CD14-positive monocyte (primary cell): ENCODE results near the gene LIPJ. TPM values are rescaled to one million over a fixed set of nuclear protein-coding genes. Genes with fewer than 3 reads are reported as not detected.

Source experiments
- DNase-seq, 3 donors: peaks; one replicate each; pipeline ENCODE4 v3.0.0-alpha.2; 2011 to 2022
- H2AFZ ChIP-seq: 2 replicates; pipeline ENCODE4 v1.6.0; 2012; ENCODE audit warnings: mild to moderate bottlenecking, low read depth, low read length, inconsistent platforms; ENCODE audit not compliant: insufficient read depth, poor library complexity, severe bottlenecking
- H3K27ac ChIP-seq, 2 donors: 1 replicate in 1 of 2; 2 replicates in 1 of 2; pipeline ENCODE4 v1.5.1; 2012 to 2013; ENCODE audit warnings: low read length in 2 of 2, control low read depth in 1 of 2, inconsistent platforms in 1 of 2, low read depth in 1 of 2, mild to moderate bottlenecking in 1 of 2
- H3K27me3 ChIP-seq, 2 donors: one replicate each; pipeline versions ENCODE4 v1.6.0 to v1.6.1; 2011 to 2013; ENCODE audit warnings: low read length in 2 of 2; ENCODE audit not compliant: control insufficient read depth in 2 of 2, insufficient read depth in 2 of 2
- H3K36me3 ChIP-seq, 2 donors: replicated peaks in 1 of 2; 1 replicate in 1 of 2; 2 replicates in 1 of 2; pipeline versions ENCODE4 v1.5.1 to v1.6.1; 2012 to 2013; ENCODE audit warnings: low read length in 2 of 2, control low read depth in 1 of 2, inconsistent platforms in 1 of 2, mild to moderate bottlenecking in 1 of 2; ENCODE audit not compliant: insufficient read depth in 2 of 2, control insufficient read depth in 1 of 2
- H3K4me1 ChIP-seq, 2 donors: 1 replicate in 1 of 2; 2 replicates in 1 of 2; pipeline versions ENCODE4 v1.5.1 to v1.6.1; 2012 to 2013; ENCODE audit warnings: low read length in 2 of 2, control low read depth in 1 of 2, inconsistent platforms in 1 of 2, mild to moderate bottlenecking in 1 of 2, moderate library complexity in 1 of 2; ENCODE audit not compliant: insufficient read depth in 2 of 2, control insufficient read depth in 1 of 2
- H3K4me2 ChIP-seq: replicated peaks from 2 replicates; pipeline ENCODE3; 2012; ENCODE audit warnings: low read length, moderate library complexity, mild to moderate bottlenecking; ENCODE audit not compliant: poor library complexity, severe bottlenecking; ENCODE audit errors: extremely low read depth
- H3K4me3 ChIP-seq, 3 experiments: fragments of 200-600 bp in 1 of 3; sonication (generic) in 1 of 3; replicated peaks in 1 of 3; 1 replicate in 2 of 3; 2 replicates in 1 of 3; pipeline ENCODE4 v1.5.1; 2011 to 2013; ENCODE audit warnings: low read length in 3 of 3, mild to moderate bottlenecking in 3 of 3, control low read depth in 2 of 3, low read depth in 2 of 3, inconsistent platforms in 1 of 3, moderate library complexity in 1 of 3
- H3K79me2 ChIP-seq: 2 replicates; pipeline ENCODE4 v1.6.0; 2012; ENCODE audit warnings: mild to moderate bottlenecking, control low read depth, inconsistent platforms, low read length, moderate library complexity; ENCODE audit not compliant: insufficient read depth
- H3K9ac ChIP-seq: 2 replicates; pipeline ENCODE4 v1.6.0; 2017; ENCODE audit warnings: low read length, mild to moderate bottlenecking; ENCODE audit not compliant: insufficient read depth, poor library complexity, severe bottlenecking
- H3K9me3 ChIP-seq, 2 donors: replicated peaks in 1 of 2; 1 replicate in 1 of 2; 2 replicates in 1 of 2; pipeline versions ENCODE4 v1.5.1 to v1.6.1; 2012 to 2013; ENCODE audit warnings: low read length in 2 of 2, control low read depth in 1 of 2; ENCODE audit not compliant: control insufficient read depth in 1 of 2, insufficient read depth in 1 of 2
- H4K20me1 ChIP-seq: 2 replicates; pipeline ENCODE4 v1.6.0; 2012; ENCODE audit warnings: mild to moderate bottlenecking, low read length, control low read depth, moderate library complexity; ENCODE audit not compliant: insufficient read depth
- H3K27ac Mint-ChIP-seq, 7 donors: one replicate each; pipeline ENCODE4 v1.8.0; 2020; ENCODE audit warnings: mild to moderate bottlenecking in 7 of 7, mixed read lengths in 7 of 7, moderate library complexity in 6 of 7, inconsistent platforms in 2 of 7
- H3K27me3 Mint-ChIP-seq, 3 donors: one replicate each; pipeline ENCODE4 v1.8.0; 2021 to 2022; ENCODE audit warnings: low read depth in 3 of 3, mild to moderate bottlenecking in 3 of 3, mixed read lengths in 3 of 3, moderate library complexity in 3 of 3, inconsistent platforms in 1 of 3
- H3K36me3 Mint-ChIP-seq, 2 donors: one replicate each; pipeline ENCODE4 v1.8.0; 2020; ENCODE audit warnings: mixed read lengths in 2 of 2, inconsistent platforms in 1 of 2, mild to moderate bottlenecking in 1 of 2
- H3K4me1 Mint-ChIP-seq: one replicate; pipeline ENCODE4 v1.8.0; 2020; ENCODE audit warnings: mild to moderate bottlenecking, mixed read lengths
- H3K4me3 Mint-ChIP-seq, 2 donors: one replicate each; pipeline ENCODE4 v1.8.0; 2020; ENCODE audit warnings: mild to moderate bottlenecking in 2 of 2, mixed read lengths in 2 of 2, moderate library complexity in 1 of 2
- H3K9me3 Mint-ChIP-seq, 7 donors: one replicate each; pipeline ENCODE4 v1.8.0; 2020 to 2022; ENCODE audit warnings: mixed read lengths in 7 of 7, mild to moderate bottlenecking in 6 of 7, moderate library complexity in 6 of 7, inconsistent platforms in 2 of 7
- WGBS: methylation state at CpG from one replicate; pipeline ENCODE4 v1.1.5; 2013; ENCODE audit warnings: missing lambda C conversion rate; ENCODE audit not compliant: insufficient coverage; 5-methylcytosine and 5-hydroxymethylcytosine counted together
- intact Hi-C, 2 donors: fragments of 100-400 bp; cut with micrococcal nuclease; formaldehyde crosslinking; loops; one replicate each; pipeline versions ENCODE4 v1.15.0 to v1.15.1; 2023
- polyA minus RNA-seq: library from RNA; depleted of rRNA, polyadenylated mRNA; stranded (reverse); fragments of >200 nt; gene quantifications from 2 replicates; pipeline ENCODE4 v1.2.3, GENCODE V29; 2012
- polyA plus RNA-seq, 3 donors: library from polyadenylated mRNA; depleted of rRNA in 1 of 3; unstranded in 2 of 3; stranded (reverse) in 1 of 3; fragments of 300-500 nt in 2 of 3; fragments of >200 nt in 1 of 3; fragmentation: Illumina TruSeq in 2 of 3; gene quantifications; 1 replicate in 2 of 3; 2 replicates in 1 of 3; pipeline ENCODE4 v1.2.3, GENCODE V29; 2012 to 2021
- total RNA-seq, 12 experiments: library from RNA in 1 of 12; stranded (reverse) in 1 of 12; fragments of 120-200 nt in 1 of 12; gene quantifications; one replicate each; pipeline ENCODE4 v1.2.4 and lab custom pipeline; 2013 to 2026; ENCODE audit warnings: mixed read lengths in 6 of 12, inconsistent platforms in 1 of 12
- TF ChIP-seq, protein P1 (sequence below): fragments of 200-600 bp; IDR thresholded peaks from one replicate; pipeline ENCODE4 v1.8.0; 2022; ENCODE audit warnings: antibody characterized with exemption, mild to moderate bottlenecking

LIPJ gene, protein sequence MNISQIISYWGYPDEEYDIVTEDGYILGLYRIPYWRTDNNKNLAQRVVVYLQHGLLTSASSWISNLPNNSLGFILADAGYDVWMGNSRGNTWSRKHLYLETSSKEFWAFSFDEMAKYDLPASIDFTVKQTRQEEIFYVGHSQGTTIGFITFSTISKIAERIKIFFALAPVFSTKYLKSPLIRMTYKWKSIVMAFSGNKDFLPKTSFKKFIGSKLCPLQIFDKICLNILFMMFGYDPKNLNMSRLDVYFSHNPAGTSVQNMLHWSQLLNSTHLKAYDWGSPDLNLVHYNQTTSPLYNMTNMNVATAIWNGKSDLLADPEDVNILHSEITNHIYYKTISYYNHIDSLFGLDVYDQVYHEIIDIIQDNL
- total RNA-seq (2013): 0.02 TPM
- polyA plus RNA-seq (under 1 TPM in 1 of 3 donors, not detected in 2; 0.04 TPM), polyA minus RNA-seq (not detected in 2 replicates), total RNA-seq (lab: John Stamatoyannopoulos, UW) (0 to 2.4 (median 0.08) reads per million in 11 experiments)

DNA sequence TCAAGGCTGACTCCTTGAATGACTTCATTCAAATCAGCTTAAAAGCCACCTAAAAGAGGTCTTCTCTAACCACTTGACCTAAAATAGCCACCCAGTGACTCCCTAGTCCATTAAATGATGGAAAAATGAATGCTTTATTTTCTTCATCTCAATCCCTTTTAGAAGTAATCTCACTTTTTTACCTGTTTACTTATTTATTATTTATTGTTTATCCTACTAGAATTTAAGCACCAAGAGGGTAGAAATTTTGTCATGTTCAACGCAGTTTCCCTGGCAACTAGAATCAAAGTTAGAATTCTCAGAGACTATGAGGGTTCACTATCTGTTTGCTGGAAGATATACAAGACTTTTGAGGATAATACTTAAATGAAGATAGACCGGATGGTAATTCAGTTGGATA, at the start of gene LIPJ:
Gene LIPJ (plus strand): TSS at position 301 of the 400 bp plus-strand sequence. CDS start 3,926 bp downstream, outside the sequence.
- H3K36me3 ChIP-seq: no peaks in the 10 kb centered on the region
- no peak within 1 kb of the TSS for H3K27ac ChIP-seq
- no peak for DNase-seq
- H2AFZ ChIP-seq: no peak within 1 kb of the TSS
- no peaks in the 10 kb centered on the region for H3K36me3 Mint-ChIP-seq
- H3K4me1 Mint-ChIP-seq: peaks cover 10% of the 10 kb centered on the region
- no peaks in the 10 kb centered on the region for H3K9me3 ChIP-seq
- H3K9ac ChIP-seq: no peak within 1 kb of the TSS
- no peaks in the 10 kb centered on the region for H4K20me1 ChIP-seq
- no peak within 1 kb of the TSS for H3K4me3 ChIP-seq
- WGBS: no CpG with 5 or more reads among the region's 2 CpGs
- H3K27me3 ChIP-seq: no peaks in the 10 kb centered on the region
- TF ChIP-seq, protein P1, sequence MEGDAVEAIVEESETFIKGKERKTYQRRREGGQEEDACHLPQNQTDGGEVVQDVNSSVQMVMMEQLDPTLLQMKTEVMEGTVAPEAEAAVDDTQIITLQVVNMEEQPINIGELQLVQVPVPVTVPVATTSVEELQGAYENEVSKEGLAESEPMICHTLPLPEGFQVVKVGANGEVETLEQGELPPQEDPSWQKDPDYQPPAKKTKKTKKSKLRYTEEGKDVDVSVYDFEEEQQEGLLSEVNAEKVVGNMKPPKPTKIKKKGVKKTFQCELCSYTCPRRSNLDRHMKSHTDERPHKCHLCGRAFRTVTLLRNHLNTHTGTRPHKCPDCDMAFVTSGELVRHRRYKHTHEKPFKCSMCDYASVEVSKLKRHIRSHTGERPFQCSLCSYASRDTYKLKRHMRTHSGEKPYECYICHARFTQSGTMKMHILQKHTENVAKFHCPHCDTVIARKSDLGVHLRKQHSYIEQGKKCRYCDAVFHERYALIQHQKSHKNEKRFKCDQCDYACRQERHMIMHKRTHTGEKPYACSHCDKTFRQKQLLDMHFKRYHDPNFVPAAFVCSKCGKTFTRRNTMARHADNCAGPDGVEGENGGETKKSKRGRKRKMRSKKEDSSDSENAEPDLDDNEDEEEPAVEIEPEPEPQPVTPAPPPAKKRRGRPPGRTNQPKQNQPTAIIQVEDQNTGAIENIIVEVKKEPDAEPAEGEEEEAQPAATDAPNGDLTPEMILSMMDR: no peak
- no peak within 1 kb of the TSS for H3K4me3 Mint-ChIP-seq
- peaks cover 0 to 3% (median 0%) of the 10 kb centered on the region in 7 donors for H3K9me3 Mint-ChIP-seq
- H3K4me2 ChIP-seq: no peak within 1 kb of the TSS
- H3K4me1 ChIP-seq: peaks cover 7 to 16% of the 10 kb centered on the region in 2 donors
- H3K27me3 Mint-ChIP-seq: peaks cover 0 to 2% (median 0%) of the 10 kb centered on the region in 3 donors
- intact Hi-C loops: no loop called here
- no peaks in the 10 kb centered on the region for H3K79me2 ChIP-seq
- H3K27ac Mint-ChIP-seq: no peak within 1 kb of the TSS

GRCh38 chr10:88537322-88537721, 49.2 kb upstream of the LIPJ start:
- Histone ChIP-seq H3K9ac (no peak overlapping the region), H3K27ac (no peak overlapping the region), H4K20me1 (no peaks in the 10 kb centered on the region), H3K4me1 (no peaks in the 10 kb centered on the region), H3K79me2 (no peaks in the 10 kb centered on the region), H2AFZ (no peak overlapping the region), H3K27me3 (no peaks in the 10 kb centered on the region), H3K9me3 (no peaks in the 10 kb centered on the region), H3K4me2 (no peak overlapping the region), H3K4me3 (no peak overlapping the region), H3K36me3 (no peaks in the 10 kb centered on the region)
- no peaks in the 10 kb centered on the region for H3K27me3 Mint-ChIP-seq
- H3K36me3 Mint-ChIP-seq: no peaks in the 10 kb centered on the region
- peaks cover 0 to 1% (median 0%) of the 10 kb centered on the region in 7 donors for H3K9me3 Mint-ChIP-seq
- no peak overlapping the region for H3K4me3 Mint-ChIP-seq
- intact Hi-C loops: no loop called here
- H3K4me1 Mint-ChIP-seq: no peaks in the 10 kb centered on the region
- DNase-seq: no peak
- no CpG with 5 or more reads among the region's 2 CpGs for WGBS
- H3K27ac Mint-ChIP-seq: no peak overlapping the region
- TF ChIP-seq, protein P1: no peak
